ENCODE results near the gene MYO5B.
A peak's percentile ranks its signal among the peaks of the same experiment; 100 is the strongest.

Gene MYO5B

GRCh38 chr18:49880661-49881060, 314.3 kb downstream of the MYO5B start:
- WGBS (ENCODE audit: insufficient coverage) = 80% methylated on average over 3 of the region's 3 CpGs
- no peaks in the 10 kb centered on the region for H3K4me1 ChIP-seq (ENCODE audit: control extremely low read depth in 1 of 4, control insufficient read depth in 4 of 4, insufficient read depth in 4 of 4, low read length in 3 of 4)
- peak in 1 of 3 donors; percentile 2 for DNase-seq
- POLR2A ChIA-PET = no interaction called here
- H3K27ac ChIP-seq (ENCODE audit: insufficient read depth in 1 of 2, low read depth in 1 of 2, low read length in 2 of 2, poor library complexity in 1 of 2, severe bottlenecking in 2 of 2) = no peak overlapping the region
- H3K27me3 ChIP-seq (replicated peaks in 2 of 5; ENCODE audit: control insufficient read depth in 4 of 5, insufficient read depth in 5 of 5, low read length in 4 of 5) = peaks cover 0 to 15% (median 7%) of the 10 kb centered on the region in 5 experiments
- no peak overlapping the region for H3K4me3 ChIP-seq (ENCODE audit: control insufficient read depth in 1 of 7, extremely low read depth in 1 of 7, insufficient read depth in 4 of 7, low read depth in 2 of 7, low read length in 6 of 7)
- H3K36me3 ChIP-seq (ENCODE audit: control insufficient read depth in 4 of 4, insufficient read depth in 4 of 4, low read length in 3 of 4) = no peaks in the 10 kb centered on the region
- CTCF ChIA-PET = interaction anchor here (0.8 kb wide), 1 partner anchor 19 kb away, joined by 4 read pairs; no protein-coding TSS in a partner anchor
- H3K9me3 ChIP-seq (ENCODE audit: control extremely low read depth in 1 of 5, control insufficient read depth in 4 of 5, insufficient read depth in 2 of 5, low read depth in 1 of 5, low read length in 4 of 5) = no peaks in the 10 kb centered on the region

GRCh38 chr18:49879271-49879580, 315.7 kb downstream of the MYO5B start:
- ChIA-PET POLR2A (no interaction called here), CTCF (no interaction called here)
- Histone ChIP-seq H3K4me1 (ENCODE audit: control extremely low read depth in 1 of 4, control insufficient read depth in 4 of 4, insufficient read depth in 4 of 4, low read length in 3 of 4) (no peaks in the 10 kb centered on the region), H3K4me3 (ENCODE audit: control insufficient read depth in 1 of 7, extremely low read depth in 1 of 7, insufficient read depth in 4 of 7, low read depth in 2 of 7, low read length in 6 of 7) (no peak overlapping the region), H3K27me3 (replicated peaks in 2 of 5; ENCODE audit: control insufficient read depth in 4 of 5, insufficient read depth in 5 of 5, low read length in 4 of 5) (peaks cover 0 to 15% (median 7%) of the 10 kb centered on the region in 5 experiments), H3K9me3 (ENCODE audit: control extremely low read depth in 1 of 5, control insufficient read depth in 4 of 5, insufficient read depth in 2 of 5, low read depth in 1 of 5, low read length in 4 of 5) (no peaks in the 10 kb centered on the region), H3K36me3 (ENCODE audit: control insufficient read depth in 4 of 4, insufficient read depth in 4 of 4, low read length in 3 of 4) (no peaks in the 10 kb centered on the region), H3K27ac (ENCODE audit: insufficient read depth in 1 of 2, low read depth in 1 of 2, low read length in 2 of 2, poor library complexity in 1 of 2, severe bottlenecking in 2 of 2) (no peak overlapping the region)
- 67% methylated on average over 1 of the region's 3 CpGs for WGBS (ENCODE audit: insufficient coverage)
- DNase-seq = no peak

GRCh38 chr18:49878567-49879270, 316.2 kb downstream of the MYO5B start:
- ChIA-PET POLR2A (no interaction called here), CTCF (no interaction called here)
- H3K27ac ChIP-seq (ENCODE audit: insufficient read depth in 1 of 2, low read depth in 1 of 2, low read length in 2 of 2, poor library complexity in 1 of 2, severe bottlenecking in 2 of 2) = no peak overlapping the region
- no peak for DNase-seq
- H3K9me3 ChIP-seq (ENCODE audit: control extremely low read depth in 1 of 5, control insufficient read depth in 4 of 5, insufficient read depth in 2 of 5, low read depth in 1 of 5, low read length in 4 of 5) = no peaks in the 10 kb centered on the region
- H3K4me1 ChIP-seq (ENCODE audit: control extremely low read depth in 1 of 4, control insufficient read depth in 4 of 4, insufficient read depth in 4 of 4, low read length in 3 of 4) = no peaks in the 10 kb centered on the region
- H3K36me3 ChIP-seq (ENCODE audit: control insufficient read depth in 4 of 4, insufficient read depth in 4 of 4, low read length in 3 of 4) = no peaks in the 10 kb centered on the region
- 78% methylated on average over 8 of the region's 10 CpGs for WGBS (ENCODE audit: insufficient coverage)
- peaks cover 0 to 15% (median 7%) of the 10 kb centered on the region in 5 experiments for H3K27me3 ChIP-seq (replicated peaks in 2 of 5; ENCODE audit: control insufficient read depth in 4 of 5, insufficient read depth in 5 of 5, low read length in 4 of 5)
- H3K4me3 ChIP-seq (ENCODE audit: control insufficient read depth in 1 of 7, extremely low read depth in 1 of 7, insufficient read depth in 4 of 7, low read depth in 2 of 7, low read length in 6 of 7) = no peak overlapping the region

- POLR2A ChIA-PET = no interaction called here
- no peak overlapping the region for H3K4me3 ChIP-seq (ENCODE audit: control insufficient read depth in 1 of 7, extremely low read depth in 1 of 7, insufficient read depth in 4 of 7, low read depth in 2 of 7, low read length in 6 of 7)
- no peaks in the 10 kb centered on the region for H3K4me1 ChIP-seq (ENCODE audit: control extremely low read depth in 1 of 4, control insufficient read depth in 4 of 4, insufficient read depth in 4 of 4, low read length in 3 of 4)
- 100% methylated on average over 2 of the region's 2 CpGs for WGBS (ENCODE audit: insufficient coverage)
- H3K36me3 ChIP-seq (ENCODE audit: control insufficient read depth in 4 of 4, insufficient read depth in 4 of 4, low read length in 3 of 4) = no peaks in the 10 kb centered on the region
- H3K9me3 ChIP-seq (ENCODE audit: control extremely low read depth in 1 of 5, control insufficient read depth in 4 of 5, insufficient read depth in 2 of 5, low read depth in 1 of 5, low read length in 4 of 5) = no peaks in the 10 kb centered on the region
- peaks cover 0 to 15% (median 7%) of the 10 kb centered on the region in 5 experiments for H3K27me3 ChIP-seq (replicated peaks in 2 of 5; ENCODE audit: control insufficient read depth in 4 of 5, insufficient read depth in 5 of 5, low read length in 4 of 5)
- no peak for DNase-seq
- no peak overlapping the region for H3K27ac ChIP-seq (ENCODE audit: insufficient read depth in 1 of 2, low read depth in 1 of 2, low read length in 2 of 2, poor library complexity in 1 of 2, severe bottlenecking in 2 of 2)
- CTCF ChIA-PET = interaction anchor here (1.1 kb wide), 1 partner anchor 17 kb away, joined by 4 read pairs; no protein-coding TSS in a partner anchor
Observed at GRCh38 chr18:49878015-49878414, 316.9 kb downstream of the MYO5B start.

GRCh38 chr18:49876536-49876935, 318.4 kb downstream of the MYO5B start:
- DNase-seq = no peak
- 82% methylated on average over 4 of the region's 4 CpGs for WGBS (ENCODE audit: insufficient coverage)
- Histone ChIP-seq H3K27me3 (replicated peaks in 2 of 5; ENCODE audit: control insufficient read depth in 4 of 5, insufficient read depth in 5 of 5, low read length in 4 of 5) (peaks cover 0 to 15% (median 7%) of the 10 kb centered on the region in 5 experiments), H3K27ac (ENCODE audit: insufficient read depth in 1 of 2, low read depth in 1 of 2, low read length in 2 of 2, poor library complexity in 1 of 2, severe bottlenecking in 2 of 2) (no peak overlapping the region), H3K4me3 (ENCODE audit: control insufficient read depth in 1 of 7, extremely low read depth in 1 of 7, insufficient read depth in 4 of 7, low read depth in 2 of 7, low read length in 6 of 7) (no peak overlapping the region), H3K4me1 (ENCODE audit: control extremely low read depth in 1 of 4, control insufficient read depth in 4 of 4, insufficient read depth in 4 of 4, low read length in 3 of 4) (no peaks in the 10 kb centered on the region), H3K9me3 (ENCODE audit: control extremely low read depth in 1 of 5, control insufficient read depth in 4 of 5, insufficient read depth in 2 of 5, low read depth in 1 of 5, low read length in 4 of 5) (no peaks in the 10 kb centered on the region), H3K36me3 (ENCODE audit: control insufficient read depth in 4 of 4, insufficient read depth in 4 of 4, low read length in 3 of 4) (no peaks in the 10 kb centered on the region)
- ChIA-PET POLR2A (no interaction called here), CTCF (interaction anchor here (1.2 kb wide), 1 partner anchor 17 kb away, joined by 4 read pairs; no protein-coding TSS in a partner anchor)

GRCh38 chr18:49875783-49876182, 319.2 kb downstream of the MYO5B start:
- H3K27me3 ChIP-seq (replicated peaks in 2 of 5; ENCODE audit: control insufficient read depth in 4 of 5, insufficient read depth in 5 of 5, low read length in 4 of 5) = peaks cover 0 to 15% (median 7%) of the 10 kb centered on the region in 5 experiments
- H3K4me1 ChIP-seq (ENCODE audit: control extremely low read depth in 1 of 4, control insufficient read depth in 4 of 4, insufficient read depth in 4 of 4, low read length in 3 of 4) = no peaks in the 10 kb centered on the region
- no peak overlapping the region for H3K4me3 ChIP-seq (ENCODE audit: control insufficient read depth in 1 of 7, extremely low read depth in 1 of 7, insufficient read depth in 4 of 7, low read depth in 2 of 7, low read length in 6 of 7)
- WGBS (ENCODE audit: insufficient coverage) = 100% methylated on average over 1 of the region's 1 CpG
- CTCF ChIA-PET = interaction anchor here (0.9 kb wide), 1 partner anchor 16 kb away, joined by 3 read pairs; no protein-coding TSS in a partner anchor
- H3K9me3 ChIP-seq (ENCODE audit: control extremely low read depth in 1 of 5, control insufficient read depth in 4 of 5, insufficient read depth in 2 of 5, low read depth in 1 of 5, low read length in 4 of 5) = no peaks in the 10 kb centered on the region
- H3K36me3 ChIP-seq (ENCODE audit: control insufficient read depth in 4 of 4, insufficient read depth in 4 of 4, low read length in 3 of 4) = no peaks in the 10 kb centered on the region
- POLR2A ChIA-PET = no interaction called here
- no peak overlapping the region for H3K27ac ChIP-seq (ENCODE audit: insufficient read depth in 1 of 2, low read depth in 1 of 2, low read length in 2 of 2, poor library complexity in 1 of 2, severe bottlenecking in 2 of 2)
- DNase-seq = no peak

GRCh38 chr18:49875155-49875554, 319.8 kb downstream of the MYO5B start:
- Histone ChIP-seq H3K9me3 (ENCODE audit: control extremely low read depth in 1 of 5, control insufficient read depth in 4 of 5, insufficient read depth in 2 of 5, low read depth in 1 of 5, low read length in 4 of 5) (no peaks in the 10 kb centered on the region), H3K27ac (ENCODE audit: insufficient read depth in 1 of 2, low read depth in 1 of 2, low read length in 2 of 2, poor library complexity in 1 of 2, severe bottlenecking in 2 of 2) (no peak overlapping the region), H3K4me3 (ENCODE audit: control insufficient read depth in 1 of 7, extremely low read depth in 1 of 7, insufficient read depth in 4 of 7, low read depth in 2 of 7, low read length in 6 of 7) (no peak overlapping the region), H3K27me3 (replicated peaks in 2 of 5; ENCODE audit: control insufficient read depth in 4 of 5, insufficient read depth in 5 of 5, low read length in 4 of 5) (peaks cover 0 to 15% (median 7%) of the 10 kb centered on the region in 5 experiments), H3K4me1 (ENCODE audit: control extremely low read depth in 1 of 4, control insufficient read depth in 4 of 4, insufficient read depth in 4 of 4, low read length in 3 of 4) (no peaks in the 10 kb centered on the region), H3K36me3 (ENCODE audit: control insufficient read depth in 4 of 4, insufficient read depth in 4 of 4, low read length in 3 of 4) (no peaks in the 10 kb centered on the region)
- POLR2A ChIA-PET = no interaction called here
- 100% methylated on average over 3 of the region's 3 CpGs for WGBS (ENCODE audit: insufficient coverage)
- DNase-seq = no peak
- CTCF ChIA-PET = interaction anchor here (0.9 kb wide), 1 partner anchor 16 kb away, joined by 3 read pairs; no protein-coding TSS in a partner anchor
